Activated CD8-positive, alpha-beta memory T cell treated with anti-CD3 and anti-CD28 coated beads for 36 hours (primary cell): ENCODE data around the gene CDYL. TPM values are rescaled to one million over a fixed set of nuclear protein-coding genes. Genes with fewer than 3 reads are reported as not detected.

Source experiments
- CTCF ChIA-PET: fragments of 350-600 bp; sonication (Branson Sonifier 250); formaldehyde crosslinking; loops from one replicate; lab custom pipeline; 2021; ENCODE audit warnings: antibody characterized with exemption; lab: Charles Lee
- POLR2A ChIA-PET: fragments of 350-600 bp; sonication (Branson Sonifier 250); formaldehyde crosslinking; loops from one replicate; lab custom pipeline; 2021; ENCODE audit warnings: antibody characterized with exemption; lab: Charles Lee
- total RNA-seq, 2 experiments: library from RNA; stranded (reverse); gene quantifications; one replicate each; pipeline ENCODE4 v1.2.3, GENCODE V29; 2021

Gene CDYL
- total RNA-seq, 2 experiments from 2014 or later = 34.3 to 35.6 TPM

- ChIA-PET POLR2A (no interaction called here), CTCF (no interaction called here)
Measured at GRCh38 chr6:4768815-4769214, 7.4 kb upstream of the CDYL start.

GRCh38 chr6:4772750-4773149, 3.5 kb upstream of the CDYL start:
- POLR2A ChIA-PET = no interaction called here
- CTCF ChIA-PET = no interaction called here

DNA sequence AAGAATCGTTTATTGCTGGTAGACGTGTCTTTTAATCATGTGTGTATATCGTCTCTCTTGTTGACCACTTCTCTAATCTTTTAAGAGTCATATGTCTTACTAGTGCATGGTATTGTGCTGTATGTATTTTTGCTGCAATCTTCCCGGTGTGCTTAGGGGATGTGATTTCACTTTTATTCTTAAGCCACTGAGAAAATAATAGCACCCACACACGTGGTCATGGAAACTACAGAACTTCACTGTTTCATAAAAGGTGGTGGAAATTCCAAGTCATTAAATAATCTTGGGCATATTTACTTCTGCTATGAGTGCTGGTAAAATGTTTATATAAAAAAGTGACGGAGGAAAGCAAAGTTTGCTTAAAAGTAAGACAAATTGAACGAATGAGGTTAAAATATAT, 3.0 kb upstream of the CDYL start:
- POLR2A ChIA-PET = no interaction called here
- CTCF ChIA-PET = no interaction called here

- ChIA-PET POLR2A (no interaction called here), CTCF (no interaction called here)
Measured at GRCh38 chr6:4774296-4774695, 1.9 kb upstream of the CDYL start.

- POLR2A ChIA-PET = no interaction called here
- CTCF ChIA-PET = no interaction called here
Measured at GRCh38 chr6:4774715-4775493, 1.3 kb upstream of the CDYL start.

- ChIA-PET POLR2A (interaction anchor here (0.6 to 1.8 kb wide), 2 partner anchors 229 to 841 kb away, joined by 4 to 5 read pairs; partner anchors contain the start of gene RPP40), CTCF (no interaction called here)
Measured at GRCh38 chr6:4775494-4776130, 592 bp upstream of the CDYL start.

- POLR2A ChIA-PET = interaction anchor here (0.6 to 1.8 kb wide), 5 partner anchors 10 to 839 kb away, joined by 3 to 7 read pairs (median 4); partner anchors contain the start of gene RPP40
- CTCF ChIA-PET = interaction anchor here (0.5 kb wide), 1 partner anchor 44 kb away, joined by 3 read pairs; no protein-coding TSS in a partner anchor
Measured at GRCh38 chr6:4776493-4777393, 539 bp downstream of the CDYL start.

- CTCF ChIA-PET = interaction anchor here (0.7 kb wide), 1 partner anchor 137 kb away, joined by 3 read pairs; no protein-coding TSS in a partner anchor
Measured at GRCh38 chr6:4777394-4777935, 1.3 kb downstream of the CDYL start.

GRCh38 chr6:4778086-4778485, 1.9 kb downstream of the CDYL start:
- ChIA-PET CTCF (interaction anchor here (0.7 kb wide), 1 partner anchor 137 kb away, joined by 3 read pairs; no protein-coding TSS in a partner anchor), POLR2A (no interaction called here)

More at GRCh38 chr6:4777394-4777935, 1.3 kb downstream of the CDYL start:
- POLR2A ChIA-PET = interaction anchor here (0.7 to 1.4 kb wide), 2 partner anchors 145 to 165 kb away, joined by 3 read pairs; no protein-coding TSS in a partner anchor

GRCh38 chr6:4780360-4780812, 4.2 kb downstream of the CDYL start:
- CTCF ChIA-PET = no interaction called here
- POLR2A ChIA-PET = no interaction called here

DNA sequence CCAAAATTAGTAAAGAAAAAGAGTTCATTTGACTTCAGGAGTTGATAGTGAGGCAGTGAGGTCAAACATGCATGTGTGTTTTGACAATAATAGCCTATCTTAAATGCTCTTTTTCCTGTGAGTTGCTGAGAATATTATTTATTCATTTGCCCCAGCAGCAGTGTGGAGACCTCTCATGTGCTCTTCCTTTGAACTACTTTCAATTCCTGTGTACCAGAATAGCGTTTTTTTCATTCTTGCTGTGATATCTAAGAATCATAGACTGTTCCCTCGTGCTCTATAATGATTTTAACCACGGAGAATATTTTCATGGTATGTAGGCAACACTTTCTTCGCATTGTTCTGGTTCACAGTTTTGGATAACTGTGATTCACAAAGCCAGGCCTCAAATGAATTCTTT, 5.2 kb downstream of the CDYL start:
- ChIA-PET CTCF (no interaction called here), POLR2A (no interaction called here)

- POLR2A ChIA-PET = no interaction called here
- CTCF ChIA-PET = no interaction called here
Measured at GRCh38 chr6:4781967-4782575, 5.9 kb downstream of the CDYL start.

DNA sequence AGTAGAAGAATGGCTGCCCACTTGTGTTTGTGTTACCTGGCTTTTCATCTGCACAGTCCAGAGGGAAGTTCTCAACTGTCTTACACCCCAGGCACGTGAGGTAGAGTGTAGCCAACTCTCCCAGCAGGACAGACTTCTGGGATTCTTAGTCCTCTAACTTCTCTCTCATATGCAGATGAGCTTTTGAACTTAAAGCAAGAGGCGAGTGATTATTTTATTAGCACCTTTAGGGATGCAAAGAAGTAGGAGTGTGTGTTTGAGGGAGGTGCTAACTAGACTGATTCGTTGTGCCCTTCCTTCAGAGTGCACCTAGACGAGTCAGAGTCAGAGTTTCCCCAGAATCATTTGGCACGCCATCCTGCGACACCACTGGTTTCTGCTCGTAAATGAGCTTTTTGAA, 10.8 kb downstream of the CDYL start:
- POLR2A ChIA-PET = interaction anchor here (1.7 kb wide), 1 partner anchor 10 kb away, joined by 7 read pairs; the partner anchor contains the start of gene CDYL
- CTCF ChIA-PET = no interaction called here

GRCh38 chr6:4788482-4788881, 12.3 kb downstream of the CDYL start:
- POLR2A ChIA-PET = no interaction called here
- CTCF ChIA-PET = interaction anchor here (1.3 kb wide), 1 partner anchor 20 kb away, joined by 4 read pairs; no protein-coding TSS in a partner anchor

DNA sequence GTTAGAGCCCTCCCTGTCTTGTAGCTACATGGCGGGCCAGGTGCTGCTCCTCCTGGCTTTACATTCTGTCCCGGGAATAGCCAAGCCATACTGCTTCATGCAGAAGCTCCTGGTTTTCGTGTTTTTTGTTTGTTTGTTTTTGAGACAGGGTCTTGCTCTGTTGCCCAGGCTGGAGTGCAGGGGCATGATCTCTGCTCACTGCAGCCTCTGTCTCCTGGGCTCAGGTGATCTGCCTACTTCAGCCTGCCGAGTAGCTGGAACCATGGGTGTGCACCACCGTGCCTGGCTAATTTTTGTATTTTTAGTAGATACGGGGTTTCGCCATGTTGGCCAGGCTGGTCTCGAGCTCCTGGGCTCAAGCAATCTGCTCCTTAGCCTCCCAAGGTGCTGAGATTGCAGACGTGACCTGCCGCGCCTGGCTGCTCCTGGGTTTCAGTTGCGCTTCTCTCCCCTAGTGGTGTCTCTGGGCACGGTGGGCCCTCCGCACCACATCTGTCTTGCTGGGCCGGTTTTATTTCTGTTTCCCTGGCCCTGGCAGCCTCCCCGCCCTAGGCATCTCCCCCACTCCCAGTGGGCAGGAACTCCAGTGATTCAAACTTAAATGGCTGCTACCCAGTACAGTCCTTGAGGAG, 12.9 kb downstream of the CDYL start:
- ChIA-PET CTCF (interaction anchor here (1.3 kb wide), 1 partner anchor 19 kb away, joined by 4 read pairs; no protein-coding TSS in a partner anchor), POLR2A (interaction anchor here (0.7 kb wide), 1 partner anchor 119 kb away, joined by 3 read pairs; no protein-coding TSS in a partner anchor)

DNA sequence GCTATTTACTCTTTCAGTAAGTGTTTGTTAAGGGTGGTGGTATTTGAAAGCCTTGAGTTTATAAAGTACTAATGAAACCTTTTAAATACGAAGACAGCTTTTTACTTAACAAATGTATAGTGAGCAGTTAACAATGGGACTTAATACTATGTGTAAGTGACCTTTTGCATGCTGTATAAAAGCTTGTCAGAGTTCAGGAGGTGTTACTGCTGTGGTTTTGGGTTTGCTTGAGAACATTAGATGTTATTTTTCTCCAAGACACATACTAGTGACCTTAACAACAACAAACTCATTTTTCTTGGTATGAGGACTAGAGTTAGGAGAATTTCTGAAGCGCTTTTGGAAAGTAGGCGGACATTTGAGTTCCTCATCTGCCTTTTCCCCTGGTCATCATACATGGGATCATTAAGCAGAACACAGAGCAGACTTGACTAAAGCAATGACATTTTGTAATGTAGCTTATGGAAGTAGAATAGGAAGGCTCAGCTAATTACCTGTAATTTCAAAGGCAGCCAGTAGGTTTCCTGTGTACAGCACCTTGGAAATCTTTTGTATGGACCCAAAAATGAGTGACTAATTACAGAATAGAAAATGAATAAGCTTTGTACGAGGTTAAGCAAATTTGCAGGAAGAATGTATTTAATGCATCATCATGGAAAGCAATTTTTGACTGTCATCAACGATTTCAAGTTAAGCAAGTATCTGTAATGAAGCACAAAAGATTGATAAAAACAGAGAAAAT, 14.1 kb downstream of the CDYL start:
- ChIA-PET CTCF (interaction anchor here (0.5 to 1.1 kb wide), 2 partner anchors 20 to 152 kb away, joined by 3 read pairs; no protein-coding TSS in a partner anchor), POLR2A (interaction anchor here (0.7 kb wide), 1 partner anchor 118 kb away, joined by 3 read pairs; no protein-coding TSS in a partner anchor)

- ChIA-PET POLR2A (no interaction called here), CTCF (no interaction called here)
Measured at GRCh38 chr6:4794140-4794707, 18.0 kb downstream of the CDYL start.
